ENCODE measurements around the gene FAM131A. TPM values are rescaled to one million over a fixed set of nuclear protein-coding genes. Genes with fewer than 3 reads are reported as not detected.

FAM131A gene
- total RNA-seq, 4 donors from 2014 or later: 53.9 to 71.4 (median 65.3) TPM

- H3K9me3 ChIP-seq: no peaks in the 10 kb centered on the region
- H3K27me3 ChIP-seq: no peaks in the 10 kb centered on the region
- no peak for TF ChIP-seq POLR2A (IDR thresholded peaks at IDR 0.05)
- TF ChIP-seq CTCF (IDR thresholded peaks at IDR 0.05): no peak
- no peak for TF ChIP-seq EP300 (IDR thresholded peaks at IDR 0.05)
- TF ChIP-seq POLR2AphosphoS5 (IDR thresholded peaks at IDR 0.05): no peak
- peaks cover 0 to 34% (median 12%) of the 10 kb centered on the region in 3 donors for H3K4me1 ChIP-seq
- H3K36me3 ChIP-seq: peaks cover 0 to 53% of the 10 kb centered on the region in 2 donors
- peak overlapping the region in 1 of 2 donors; percentile 69 for H3K4me3 ChIP-seq
- 56% methylated on average over 2 to 3 of the region's 3 CpGs for WGBS, 2 donors (ENCODE audit: low coverage in 1 of 2)
- ATAC-seq: no peak
- no peak overlapping the region for H3K27ac ChIP-seq
Observed at GRCh38 chr3:184300378-184300720, 37.1 kb upstream of the FAM131A start.

- Histone ChIP-seq H3K27ac (no peak overlapping the region), H3K27me3 (no peaks in the 10 kb centered on the region), H3K36me3 (peaks cover 0 to 89% of the 10 kb centered on the region in 2 donors), H3K4me1 (peaks cover 0 to 17% (median 3%) of the 10 kb centered on the region in 3 donors), H3K4me3 (no peak overlapping the region), H3K9me3 (no peaks in the 10 kb centered on the region)
- TF ChIP-seq CTCF (IDR thresholded peaks at IDR 0.05) (peak in 1 of 4 experiments; percentile 13), EP300 (IDR thresholded peaks at IDR 0.05) (no peak)
- no peak for ATAC-seq
- WGBS, 2 donors (ENCODE audit: low coverage in 1 of 2): 56 to 60% methylated on average over 1 of the region's 1 CpG
Observed at GRCh38 chr3:184305577-184305976, 31.8 kb upstream of the FAM131A start.

- no peak overlapping the region for H3K27ac ChIP-seq
- H3K4me3 ChIP-seq: no peak overlapping the region
- H3K4me1 ChIP-seq: peaks cover 0 to 8% (median 0%) of the 10 kb centered on the region in 3 donors
- no peaks in the 10 kb centered on the region for H3K27me3 ChIP-seq
- H3K9me3 ChIP-seq: no peaks in the 10 kb centered on the region
- WGBS, 2 donors (ENCODE audit: low coverage in 1 of 2): 68% methylated on average over 3 of the region's 4 CpGs; no CpG with 5 or more reads in 1 of the 2 donors
- ATAC-seq: no peak
- TF ChIP-seq EP300 (IDR thresholded peaks at IDR 0.05) (no peak), POLR2A (IDR thresholded peaks at IDR 0.05) (no peak), CTCF (IDR thresholded peaks at IDR 0.05) (no peak), POLR2AphosphoS5 (IDR thresholded peaks at IDR 0.05) (no peak)
- peaks cover 0 to 81% of the 10 kb centered on the region in 2 donors for H3K36me3 ChIP-seq
Observed at GRCh38 chr3:184306341-184306972, 30.9 kb upstream of the FAM131A start.

- no peaks in the 10 kb centered on the region for H3K4me1 ChIP-seq
- no peak overlapping the region for H3K4me3 ChIP-seq
- TF ChIP-seq POLR2AphosphoS5 (IDR thresholded peaks at IDR 0.05) (no peak), EP300 (IDR thresholded peaks at IDR 0.05) (no peak), POLR2A (IDR thresholded peaks at IDR 0.05) (no peak), CTCF (IDR thresholded peaks at IDR 0.05) (no peak)
- ATAC-seq: no peak
- WGBS, 2 donors (ENCODE audit: low coverage in 1 of 2): 89 to 100% methylated on average over 5 to 7 of the region's 9 CpGs
- no peaks in the 10 kb centered on the region for H3K9me3 ChIP-seq
- H3K27ac ChIP-seq: no peak overlapping the region
- no peaks in the 10 kb centered on the region for H3K27me3 ChIP-seq
- peaks cover 0 to 66% of the 10 kb centered on the region in 2 donors for H3K36me3 ChIP-seq
Observed at GRCh38 chr3:184307915-184308314, 29.5 kb upstream of the FAM131A start.

- no peak for TF ChIP-seq CTCF (IDR thresholded peaks at IDR 0.05)
- TF ChIP-seq EP300 (IDR thresholded peaks at IDR 0.05): no peak
- no peak for TF ChIP-seq POLR2A (IDR thresholded peaks at IDR 0.05)
- no peak for TF ChIP-seq POLR2AphosphoS5 (IDR thresholded peaks at IDR 0.05)
- no peak for ATAC-seq
- 80 to 82% methylated on average over 1 to 4 of the region's 7 CpGs for WGBS, 2 donors (ENCODE audit: low coverage in 1 of 2)
- H3K4me1 ChIP-seq: peaks cover 0 to 4% (median under 1%) of the 10 kb centered on the region in 3 donors
- no peaks in the 10 kb centered on the region for H3K27me3 ChIP-seq
- no peak overlapping the region for H3K27ac ChIP-seq
- H3K9me3 ChIP-seq: no peaks in the 10 kb centered on the region
- H3K36me3 ChIP-seq: peaks cover 0 to 58% of the 10 kb centered on the region in 2 donors
- H3K4me3 ChIP-seq: no peak overlapping the region
Observed at GRCh38 chr3:184308744-184309143, 28.7 kb upstream of the FAM131A start.
